GM21737 (cell line): ENCODE data around the gene KRTAP6-3.

ENCODE experiments used
- ATAC-seq: cut with Tn5 transposase; IDR thresholded peaks from one replicate; pipeline ENCODE4 v1.9.1; 2021; ENCODE audit warnings: mild to moderate bottlenecking, moderate library complexity; ENCODE audit not compliant: unreplicated experiment

The KRTAP6-3 gene, protein sequence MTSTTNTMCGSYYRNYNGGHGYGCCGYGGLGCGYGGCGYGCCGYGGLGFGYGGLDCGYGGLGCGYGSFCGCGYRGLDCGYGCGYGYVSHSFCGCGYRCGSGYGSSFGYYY

DNA sequence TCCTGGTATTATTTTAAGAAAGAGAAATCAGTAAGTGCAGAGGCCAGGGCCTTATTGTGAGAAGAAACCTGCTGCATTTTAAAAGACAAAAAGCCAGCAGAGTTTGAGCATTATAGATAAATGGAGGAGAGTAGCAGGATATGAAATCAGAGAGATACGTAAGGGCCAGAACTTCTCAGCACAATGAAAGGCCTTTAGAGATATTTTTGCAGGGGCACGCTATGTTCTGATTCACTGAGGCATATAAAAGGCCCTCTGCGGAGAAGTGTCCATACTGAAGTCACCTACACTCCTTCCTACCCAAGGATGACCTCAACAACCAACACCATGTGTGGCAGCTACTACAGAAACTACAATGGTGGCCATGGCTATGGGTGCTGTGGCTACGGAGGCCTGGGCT, at the start of gene KRTAP6-3:
Gene KRTAP6-3, plus strand, starts transcription at position 301 of the 400 bp plus-strand sequence. Its CDS starts 6 bp downstream, at position 307.
- ATAC-seq = no peak

DNA sequence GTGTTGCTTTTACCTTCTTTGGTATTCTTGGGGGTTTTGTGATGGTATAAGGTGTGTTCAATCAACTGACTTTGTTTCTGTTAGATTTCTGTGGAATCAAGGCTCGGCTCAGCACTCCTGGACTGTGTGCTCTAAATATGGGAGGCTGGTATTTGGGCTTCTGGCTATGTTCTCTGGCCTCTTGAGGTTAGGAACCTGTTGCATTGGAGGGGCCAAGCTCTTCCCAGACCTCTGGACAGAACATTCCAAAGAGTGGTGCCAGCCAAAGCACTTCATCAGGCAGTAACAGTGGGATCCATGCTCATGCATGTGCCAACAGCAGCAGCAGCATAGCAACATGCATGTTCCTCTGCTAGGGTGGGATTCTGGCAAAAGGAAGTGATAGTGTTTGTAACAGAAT, 39.5 kb upstream of the KRTAP6-3 start:
- ATAC-seq = no peak

DNA sequence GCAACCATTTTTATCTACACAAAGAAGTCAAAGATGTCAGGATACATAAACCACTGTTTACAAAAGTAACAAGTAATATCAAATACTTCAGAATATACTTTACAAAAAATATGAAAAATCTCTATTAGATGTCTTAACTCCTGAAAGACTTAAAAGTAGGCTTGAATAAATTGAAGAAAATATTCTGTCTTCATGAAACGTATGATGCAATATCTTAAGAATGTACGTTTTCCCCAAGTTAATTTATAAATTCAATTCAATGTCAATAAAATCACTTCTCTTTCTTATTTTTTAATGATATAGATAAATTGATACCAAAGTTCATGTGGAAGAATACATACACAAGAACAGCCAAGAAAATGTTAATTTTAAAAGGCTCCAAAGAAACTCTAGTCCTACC, 37.1 kb upstream of the KRTAP6-3 start:
- no peak for ATAC-seq

DNA sequence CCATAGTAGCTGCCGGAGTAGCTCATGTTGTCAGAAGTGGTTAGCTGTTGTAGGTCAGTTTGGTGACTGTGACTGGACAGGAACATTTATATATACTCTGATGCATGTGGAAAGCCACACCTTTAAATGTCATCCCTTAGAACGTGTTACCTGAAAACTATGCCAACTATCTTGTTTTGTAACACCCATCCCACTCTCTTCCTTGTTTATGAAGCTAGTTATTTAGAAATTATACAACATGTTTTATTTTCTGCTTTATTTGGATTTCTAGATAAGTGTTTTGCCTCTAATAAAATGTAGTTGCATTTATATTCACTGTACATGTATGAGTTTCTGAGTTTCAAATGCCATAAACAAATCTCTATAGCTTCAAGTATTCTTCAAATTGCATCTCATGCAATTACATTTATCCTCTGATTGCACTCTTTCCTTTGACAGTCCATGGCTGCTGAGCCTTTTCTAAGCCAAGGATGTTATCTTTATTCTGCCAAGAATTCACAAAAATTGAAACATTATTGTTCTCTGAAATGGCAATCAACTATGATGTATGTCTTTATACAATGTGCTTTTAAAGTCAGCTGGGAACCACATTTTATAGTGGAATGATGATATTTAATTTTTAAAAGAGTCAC, 30.9 kb upstream of the KRTAP6-3 start, which contains the start of gene KRTAP19-7:
Gene KRTAP19-7, minus strand, starts transcription at position 51 of the 632 bp plus-strand sequence. Its CDS starts 25 bp downstream, at position 26.
- ATAC-seq = no peak

DNA sequence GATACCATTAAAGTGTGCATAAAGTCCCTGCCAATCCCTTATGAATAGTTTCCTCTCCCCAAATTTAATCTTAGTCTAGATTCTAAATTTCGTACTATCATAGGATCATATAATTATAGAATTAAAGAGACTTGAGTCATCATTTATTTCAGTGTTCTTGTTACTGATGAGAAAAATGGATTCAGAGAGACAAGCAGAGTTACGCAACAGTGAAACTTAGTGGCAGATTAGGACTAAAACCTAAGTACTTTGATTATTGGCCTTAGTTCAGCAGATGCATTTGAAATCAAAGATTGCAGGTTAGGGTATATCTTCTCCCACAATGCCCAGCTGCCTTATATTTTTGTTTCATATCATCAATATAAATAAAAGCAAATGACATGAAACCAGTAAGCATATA, 30.3 kb upstream of the KRTAP6-3 start:
- no peak for ATAC-seq

DNA sequence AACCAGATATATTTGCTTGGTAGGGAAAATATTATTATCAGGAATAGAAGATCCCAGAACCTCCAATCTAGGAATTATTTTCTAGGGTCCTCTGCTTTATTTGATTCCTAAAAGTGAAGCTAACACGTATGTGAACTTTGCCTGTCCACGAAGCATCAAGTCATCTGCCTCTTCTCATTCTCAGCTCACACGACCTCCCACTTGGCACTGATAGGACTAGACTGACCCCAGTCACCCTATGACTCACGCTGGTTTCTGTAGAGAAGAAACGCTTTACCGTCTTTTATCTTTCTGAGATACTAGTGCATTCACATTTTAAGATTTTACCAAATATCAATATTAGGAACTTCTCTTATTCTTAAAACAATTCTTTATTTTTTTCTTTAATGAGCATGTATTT, 29.2 kb upstream of the KRTAP6-3 start:
- no peak for ATAC-seq

DNA sequence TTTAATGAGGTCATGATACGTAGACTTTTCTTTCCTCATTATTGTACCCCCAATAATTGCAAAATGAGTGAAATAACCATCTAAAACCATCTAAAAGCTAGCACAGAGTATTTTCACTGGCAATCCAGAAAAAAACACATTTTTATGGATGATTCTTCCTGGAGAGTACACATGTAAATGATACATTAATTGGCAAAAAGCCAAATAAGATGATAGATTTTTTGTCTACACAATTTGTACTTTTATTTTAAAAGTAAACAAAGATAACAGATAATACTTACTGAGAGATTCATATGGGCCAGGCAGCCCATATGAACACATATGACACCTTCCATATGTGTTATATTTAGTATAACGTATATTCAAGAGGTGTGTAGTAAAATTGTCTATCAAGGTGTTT, 28.6 kb upstream of the KRTAP6-3 start:
- no peak for ATAC-seq

DNA sequence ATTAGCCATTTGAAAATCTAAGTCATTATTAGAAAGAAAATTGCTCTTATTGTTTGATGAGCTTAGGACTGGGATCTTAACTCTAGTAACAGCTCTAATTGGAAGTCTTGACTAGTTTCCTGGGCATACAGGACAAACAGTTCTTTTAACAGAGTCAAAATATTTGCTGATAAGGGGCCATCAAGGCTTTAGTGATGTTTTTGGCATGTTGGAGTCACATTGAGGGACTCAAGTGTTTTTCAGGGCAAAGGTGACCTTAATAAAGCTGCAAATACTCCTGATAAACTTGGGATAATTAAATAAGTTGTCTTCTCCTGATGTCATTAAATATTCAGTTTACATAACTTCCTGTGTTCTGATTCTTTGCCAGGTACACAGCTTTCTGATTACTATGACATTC, 24.6 kb upstream of the KRTAP6-3 start:
- no peak for ATAC-seq

DNA sequence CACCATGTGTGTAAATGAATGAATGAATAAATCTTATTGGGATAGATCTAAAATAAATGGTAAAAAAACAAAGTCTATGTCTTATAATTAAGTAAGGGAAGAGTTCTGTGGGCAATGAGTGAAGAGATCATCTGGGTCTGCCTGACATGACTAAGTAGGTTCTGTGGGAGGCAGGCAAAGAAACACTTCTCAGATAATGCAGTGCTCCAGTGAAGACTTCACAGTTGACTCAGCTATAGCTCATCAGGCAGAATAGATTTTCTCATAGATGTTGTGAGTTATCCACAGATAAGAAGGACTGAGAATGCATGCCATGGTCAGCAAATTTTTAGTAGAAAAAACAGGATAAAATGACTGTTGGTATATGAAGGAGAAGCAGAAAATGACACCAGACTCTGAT, 14.5 kb upstream of the KRTAP6-3 start:
- ATAC-seq = no peak

DNA sequence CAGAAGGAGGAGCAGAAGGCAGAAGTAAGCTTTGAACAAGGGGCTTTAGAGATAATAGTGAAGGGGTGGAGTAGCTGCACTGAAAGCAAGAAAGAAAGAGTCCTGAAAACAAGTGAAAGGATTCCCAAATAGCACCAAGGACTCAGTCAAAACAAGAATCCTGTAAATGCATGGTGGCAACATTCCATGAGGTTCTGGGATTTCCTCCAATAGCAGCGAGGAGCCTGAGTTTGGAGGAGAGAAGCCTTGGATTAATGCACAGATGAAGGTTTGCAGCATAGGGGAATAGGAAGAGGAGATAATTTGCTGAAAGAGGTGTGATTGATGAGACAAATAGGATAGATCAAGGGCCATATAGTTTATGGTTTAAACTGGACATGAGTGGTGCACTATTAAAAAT, 12.9 kb upstream of the KRTAP6-3 start:
- no peak for ATAC-seq

DNA sequence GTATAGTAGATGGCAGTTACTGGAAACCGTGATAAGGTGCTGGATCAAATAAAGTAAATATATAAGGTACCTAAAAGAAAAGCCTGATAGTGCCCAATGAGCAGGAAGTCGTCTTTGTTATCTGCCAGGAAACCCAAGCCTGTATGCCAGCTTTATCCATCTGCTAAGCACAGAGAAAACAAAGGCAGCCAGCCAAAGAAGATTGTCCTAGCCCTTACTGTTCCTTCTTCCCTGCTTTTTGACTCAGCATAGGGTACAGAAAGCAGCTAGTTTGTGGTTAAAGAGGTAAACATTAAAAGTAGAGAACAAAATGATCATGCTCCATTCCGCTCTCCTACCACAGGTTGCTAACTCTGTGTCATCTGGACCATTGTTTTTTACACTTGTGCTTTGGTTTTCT, 12.1 kb upstream of the KRTAP6-3 start:
- ATAC-seq = no peak

DNA sequence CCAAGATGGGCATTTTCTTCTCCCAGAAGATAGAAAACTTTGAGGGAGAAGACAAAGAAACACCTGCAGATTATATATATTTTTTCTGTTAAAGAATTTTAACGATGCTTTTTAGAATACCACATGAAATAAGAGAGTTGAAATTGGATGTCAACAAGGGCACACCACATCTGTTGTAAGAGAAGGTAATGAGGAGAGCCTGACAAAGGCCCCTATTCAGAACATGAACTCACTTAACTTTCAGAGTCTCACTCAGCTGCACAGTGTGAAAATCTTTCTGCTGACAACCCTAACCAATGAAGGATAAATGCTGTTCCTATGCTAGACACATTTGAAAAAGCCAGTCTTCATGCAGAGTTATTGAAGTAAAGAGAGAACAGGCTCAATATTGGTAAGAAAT, 9.4 kb upstream of the KRTAP6-3 start:
- ATAC-seq = no peak

DNA sequence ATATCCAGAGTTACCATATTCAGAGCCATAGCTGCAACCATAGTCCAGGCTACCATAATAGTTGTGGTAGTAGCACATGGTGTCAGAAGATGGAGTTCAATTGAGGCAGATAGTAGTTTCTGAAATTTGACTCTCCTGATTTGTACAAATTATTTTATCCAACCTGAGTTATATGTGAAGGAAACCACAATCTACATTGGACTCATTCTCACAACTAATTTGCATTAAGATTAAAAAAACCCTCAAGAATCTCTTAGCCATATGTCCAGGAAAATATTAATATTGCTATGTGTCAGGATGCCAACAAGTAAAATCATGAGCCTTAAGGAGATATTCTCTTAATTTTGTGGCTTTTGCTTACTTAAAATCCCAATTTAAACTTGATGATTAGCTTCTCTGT, 1.9 kb upstream of the KRTAP6-3 start, which contains the start of gene KRTAP22-2:
Gene KRTAP22-2, minus strand, starts transcription at position 101 of the 400 bp plus-strand sequence.
- no peak for ATAC-seq

DNA sequence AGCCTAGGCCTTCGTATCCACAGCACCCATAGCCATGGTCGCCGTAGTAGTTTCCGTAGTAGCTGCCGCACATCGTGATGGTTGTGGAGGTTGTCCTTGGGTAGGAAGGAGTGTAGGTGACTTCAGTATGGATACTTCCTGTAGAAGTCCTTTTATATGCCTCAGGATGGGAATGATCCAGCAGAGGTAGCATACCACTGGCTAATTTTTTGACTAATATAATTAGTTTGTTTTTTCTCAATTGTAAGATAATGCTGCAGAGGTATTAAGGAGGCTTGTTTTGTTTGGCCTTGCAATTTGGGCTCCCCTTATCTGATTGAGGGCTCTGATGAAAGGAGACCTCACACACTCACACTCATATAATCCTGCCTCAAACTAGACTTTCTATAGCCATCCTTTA, 6.6 kb downstream of the KRTAP6-3 start, which contains the start of gene KRTAP6-2:
Gene KRTAP6-2, minus strand, starts transcription at position 101 of the 400 bp plus-strand sequence. Its CDS starts 28 bp downstream, at position 73.
- ATAC-seq = no peak

DNA sequence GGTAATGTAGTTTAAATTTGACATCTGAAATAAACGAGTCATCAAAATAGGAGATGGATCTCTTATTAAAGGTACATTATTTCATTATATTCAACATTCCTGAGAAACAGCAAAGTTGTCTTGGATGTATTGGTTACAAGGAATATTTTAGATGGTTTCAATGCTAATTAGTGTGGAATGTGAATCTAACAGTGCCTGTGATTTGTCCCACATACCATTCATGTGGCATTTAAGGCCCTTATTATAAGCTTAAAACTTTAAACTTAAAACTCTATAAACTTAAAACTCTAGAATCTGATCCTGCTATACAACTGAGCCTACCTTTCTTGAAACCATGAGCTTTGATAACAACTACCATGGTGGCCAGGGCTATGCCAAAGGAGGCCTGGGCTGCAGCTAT, 8.5 kb downstream of the KRTAP6-3 start, which contains the start of gene KRTAP22-1:
Gene KRTAP22-1, plus strand, starts transcription at position 301 of the 400 bp plus-strand sequence.
- ATAC-seq = no peak

DNA sequence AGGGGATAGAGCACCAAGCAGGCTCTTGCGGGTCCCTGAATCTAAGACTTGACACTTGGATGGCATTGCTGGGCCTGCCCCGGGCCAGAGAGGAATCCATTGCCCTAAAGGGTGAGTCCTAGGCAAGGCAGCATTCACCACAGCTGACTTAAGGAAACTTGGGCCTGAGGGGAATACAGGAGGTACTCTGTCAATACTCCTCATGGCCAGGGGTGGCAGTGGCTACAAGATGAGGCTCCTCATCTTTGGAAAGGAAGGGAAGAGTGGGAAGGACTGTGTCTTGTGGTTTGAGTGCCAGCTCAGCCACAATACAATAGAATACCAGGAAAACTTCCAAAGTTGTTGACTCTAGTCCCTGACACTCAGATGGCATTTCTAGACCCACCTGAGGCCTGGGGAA, 13.7 kb downstream of the KRTAP6-3 start:
- ATAC-seq = no peak

DNA sequence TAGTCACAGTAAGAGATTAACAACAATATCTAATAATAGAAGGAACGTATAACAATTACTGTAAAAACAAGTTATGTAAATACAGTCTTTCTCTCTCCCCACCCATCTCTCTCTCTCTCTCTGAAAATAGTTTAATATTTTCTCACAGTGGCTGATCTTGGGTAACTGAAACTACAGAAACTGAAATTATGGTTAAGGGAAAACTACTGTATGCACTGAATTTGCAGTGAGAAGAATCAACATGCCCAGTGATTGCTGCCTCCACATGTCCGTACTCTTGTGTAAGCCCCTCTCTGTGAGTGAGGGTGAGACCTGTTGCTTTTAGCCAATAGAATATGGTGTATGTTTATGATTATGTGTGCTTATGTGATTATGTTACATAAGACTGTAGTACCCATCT, 19.9 kb downstream of the KRTAP6-3 start:
- no peak for ATAC-seq

DNA sequence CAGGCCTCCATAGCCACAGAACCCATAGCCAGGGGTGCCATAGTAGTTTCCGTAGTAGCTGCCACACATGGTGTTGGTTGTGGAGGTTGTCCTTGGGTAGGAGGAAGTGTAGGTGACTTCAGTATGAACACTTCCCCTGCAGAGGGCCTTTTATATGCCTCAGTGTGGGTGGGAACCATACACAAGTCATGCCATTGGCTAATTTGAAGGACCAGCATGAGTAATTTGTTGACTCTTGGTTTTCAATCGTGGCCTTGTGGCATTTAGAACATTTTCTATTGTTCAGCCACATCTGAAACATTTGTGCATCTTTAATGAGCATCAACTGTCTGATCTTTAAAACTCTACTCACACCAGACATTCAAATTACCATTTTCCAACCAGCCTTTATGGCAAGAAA, 21.6 kb downstream of the KRTAP6-3 start, which contains the start of gene KRTAP6-1:
Gene KRTAP6-1, minus strand, starts transcription at position 95 of the 400 bp plus-strand sequence. Its CDS starts 26 bp downstream, at position 69.
- no peak for ATAC-seq

DNA sequence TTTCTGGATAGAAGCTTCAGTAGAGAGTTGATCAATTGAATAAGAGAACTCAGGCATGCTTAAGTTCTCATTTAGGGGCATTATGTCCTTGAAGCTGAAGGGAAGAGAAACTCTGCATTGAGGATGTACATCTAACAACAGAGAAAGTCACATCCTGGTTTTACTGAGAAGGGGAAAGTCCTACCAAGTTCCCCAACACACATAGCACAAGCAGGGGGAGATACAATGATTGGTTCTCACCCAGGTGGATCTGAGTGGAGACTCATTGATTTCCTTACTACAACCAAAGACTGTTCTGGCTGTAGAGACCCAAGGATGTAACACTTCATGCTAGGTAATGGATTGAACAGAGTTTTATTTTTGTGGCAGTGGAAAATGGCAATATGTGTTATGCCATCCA, 23.0 kb downstream of the KRTAP6-3 start:
- ATAC-seq = no peak

DNA sequence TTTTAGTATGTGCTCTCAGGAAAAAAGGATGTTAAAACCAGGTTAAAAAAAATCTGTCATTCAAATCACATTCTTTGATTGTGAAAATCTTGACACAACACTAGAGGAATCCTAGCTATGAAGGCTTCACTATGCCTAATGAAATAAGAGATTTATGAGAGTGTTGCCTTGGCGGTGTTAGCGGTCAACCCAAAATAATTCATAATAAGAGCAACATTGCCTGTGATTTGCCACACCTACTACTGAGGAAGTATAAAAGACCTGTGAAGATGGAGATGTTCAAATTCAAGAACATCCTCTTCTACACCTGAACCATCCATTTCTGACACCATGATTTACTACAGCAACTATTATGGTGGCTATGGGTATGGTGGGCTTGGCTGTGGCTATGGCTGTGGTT, 23.9 kb downstream of the KRTAP6-3 start, which contains the start of gene KRTAP20-1:
Gene KRTAP20-1, plus strand, starts transcription at position 301 of the 400 bp plus-strand sequence. Its CDS starts 30 bp downstream, at position 331.
- ATAC-seq = no peak

DNA sequence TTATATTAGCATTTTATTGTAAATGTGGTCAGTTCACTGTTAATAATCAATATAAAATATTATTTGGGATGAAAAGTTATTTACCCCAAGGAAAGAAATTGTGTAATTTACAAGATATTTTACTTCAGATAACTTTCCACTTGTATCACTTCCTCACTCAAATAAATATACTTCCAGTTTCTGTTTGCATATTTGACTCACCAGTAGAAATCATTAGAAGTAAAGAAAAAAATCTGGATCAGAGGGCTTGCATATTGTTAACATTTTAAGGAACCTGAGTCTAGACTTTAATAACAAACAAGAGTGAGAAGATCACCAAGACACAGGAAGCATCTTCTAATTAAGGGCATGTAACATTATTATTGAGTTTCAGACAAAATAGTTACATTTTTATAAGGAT, 27.8 kb downstream of the KRTAP6-3 start:
- no peak for ATAC-seq

DNA sequence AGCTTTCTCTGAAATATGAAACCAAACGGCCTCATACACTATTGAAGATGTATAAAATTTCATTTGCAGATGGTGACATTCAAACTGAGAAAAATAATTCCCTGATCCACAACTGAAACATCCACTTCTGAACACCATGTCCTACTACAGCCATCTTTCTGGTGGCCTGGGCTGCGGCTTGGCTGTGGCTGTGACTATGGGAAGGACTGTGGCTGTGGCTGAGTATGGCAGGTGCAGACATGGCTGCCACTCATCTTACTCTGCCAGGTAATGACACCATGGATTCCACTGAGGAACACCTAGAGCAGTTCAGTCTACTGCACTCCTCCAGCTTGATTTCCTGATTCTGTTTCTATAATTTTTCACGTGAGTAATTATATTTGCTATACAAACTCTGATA, 28.3 kb downstream of the KRTAP6-3 start, which contains the start of gene KRTAP20-4:
Gene KRTAP20-4, plus strand, starts transcription at position 106 of the 400 bp plus-strand sequence.
- no peak for ATAC-seq
